GM12874 (cell line): Measurements from ENCODE around the gene ABRAXAS1.

ENCODE experiments used
- CTCF ChIP-seq: IDR thresholded peaks from 2 replicates; pipeline ENCODE4 v1.5.1; 2011; ENCODE audit warnings: low read depth, mild to moderate bottlenecking, control low read depth, low read length, moderate library complexity; ENCODE audit not compliant: insufficient read depth

Gene ABRAXAS1

DNA sequence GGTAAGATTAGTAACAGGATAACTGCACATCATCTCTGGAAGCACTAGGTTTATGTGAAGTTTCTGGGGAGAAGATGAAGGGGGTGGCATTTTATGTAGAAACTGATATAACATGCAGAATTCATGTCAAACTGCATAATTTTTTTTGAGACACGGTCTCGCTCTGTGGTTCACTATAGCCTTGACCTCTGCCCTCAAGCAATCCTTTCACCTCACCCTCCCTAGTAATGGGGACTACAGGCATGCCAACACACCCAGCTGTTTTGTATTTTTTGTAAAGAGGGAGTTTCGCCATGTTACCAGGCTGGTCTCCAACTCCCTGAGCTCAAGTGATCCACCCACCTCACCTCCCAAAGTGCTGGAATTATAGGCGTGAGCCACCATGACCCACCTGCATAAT, 11.5 kb downstream of the ABRAXAS1 start:
- no peak for TF ChIP-seq CTCF

GRCh38 chr4:83456184-83456501, 28.8 kb downstream of the ABRAXAS1 start:
- no peak for TF ChIP-seq CTCF

GRCh38 chr4:83455281-83456183, 29.4 kb downstream of the ABRAXAS1 start, which contains the start of the genes HELQ and MRPS18C:
Gene HELQ, minus strand, starts transcription at chr4:83455823. Its CDS starts 130 bp downstream, at chr4:83455693.
Gene MRPS18C, plus strand, starts transcription at chr4:83456058. Its CDS starts 20 bp downstream, at chr4:83456078.
- TF ChIP-seq CTCF: peak; percentile 23; the same call in 1 of the 2 replicates

GRCh38 chr4:83454686-83455085, 30.2 kb downstream of the ABRAXAS1 start:
- no peak for TF ChIP-seq CTCF

DNA sequence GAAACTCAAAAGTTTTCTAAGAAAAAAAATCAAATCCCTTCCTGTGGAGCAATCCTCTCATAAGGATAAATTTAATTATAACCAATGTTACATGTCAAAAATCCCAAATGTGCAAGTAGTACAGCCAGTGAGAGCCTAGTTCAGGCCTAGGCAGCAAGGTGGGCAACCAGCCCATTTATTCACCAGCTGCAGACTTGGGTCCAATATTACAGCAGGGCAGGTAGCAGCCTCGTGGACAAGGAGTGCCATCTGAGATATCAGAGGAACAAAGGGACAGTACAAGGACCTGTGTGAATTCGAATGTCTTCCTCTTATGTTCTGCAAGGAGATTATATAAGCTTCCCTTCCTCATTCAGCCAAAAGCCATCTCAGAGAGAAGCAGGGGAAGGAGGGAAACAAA, 35.9 kb downstream of the ABRAXAS1 start:
- no peak for TF ChIP-seq CTCF

DNA sequence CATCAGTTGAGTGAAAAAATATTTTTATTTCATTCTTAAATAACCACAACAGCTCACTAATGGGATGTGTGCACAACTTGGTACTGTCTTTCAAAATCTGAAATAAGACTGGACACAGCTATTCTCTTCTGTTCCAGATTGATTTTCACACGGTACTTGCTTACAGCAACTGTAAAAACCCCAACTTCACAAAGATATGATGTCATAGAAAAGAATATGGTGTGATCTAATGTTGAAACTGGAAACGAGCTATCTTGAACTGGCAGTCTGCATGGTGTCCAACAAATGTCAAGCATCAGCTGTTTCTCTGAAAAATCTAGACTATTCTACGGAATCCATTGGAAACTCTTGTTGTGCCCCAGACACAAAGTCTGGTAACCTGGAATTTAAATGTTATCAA, 44.0 kb downstream of the ABRAXAS1 start:
- TF ChIP-seq CTCF: no peak

DNA sequence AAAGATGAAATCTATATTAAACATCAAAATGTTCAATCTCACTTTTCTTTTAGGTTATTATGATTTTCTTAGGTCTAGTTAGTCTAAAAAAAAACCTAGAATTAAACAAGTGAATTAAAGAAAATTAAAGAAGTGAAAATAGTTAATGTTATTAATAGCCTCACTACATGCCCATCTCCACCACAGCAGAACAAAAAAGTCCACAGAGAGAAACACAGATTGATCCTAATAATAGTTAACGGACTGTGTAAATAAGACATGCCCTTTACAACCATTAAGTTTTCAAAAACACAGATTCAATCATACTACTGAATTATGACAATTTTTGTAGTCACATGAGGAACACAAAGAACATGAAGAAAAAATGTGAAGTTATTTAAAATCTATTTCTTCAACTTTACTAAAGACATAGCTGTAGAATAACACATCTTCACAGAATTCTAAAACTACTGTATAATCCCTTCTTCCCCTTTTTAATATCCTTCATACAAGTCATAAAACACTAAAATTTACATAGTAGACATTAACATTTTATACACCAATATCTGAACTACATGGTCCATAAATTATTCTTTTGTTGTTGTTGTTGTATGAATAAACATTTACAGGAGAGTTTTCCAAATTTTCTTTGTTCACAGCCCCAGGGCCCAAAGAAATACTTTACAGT, 44.6 kb downstream of the ABRAXAS1 start:
- no peak for TF ChIP-seq CTCF
